A549 treated with GW870086 at 1 μM for 4 hours (cell line): ENCODE results near the gene PICK1. TPM values are rescaled to one million over a fixed set of nuclear protein-coding genes. Genes with fewer than 3 reads are reported as not detected.

ENCODE experiments used
- total RNA-seq: library from RNA; stranded (reverse); fragments of 200-300 nt; extraction: Qiagen RNA extraction; gene quantifications from 5 replicates; pipeline ENCODE4 v1.2.3, GENCODE V29; 2022; ENCODE audit warnings: low read depth

PICK1 gene
- total RNA-seq = 9.8 to 12.5 TPM (median 11.3 TPM) in 5 replicates

GRCh38 chr22:38056969-38057891 is at the start of gene PICK1:
Gene PICK1, plus strand, starts transcription at chr22:38057404. Its CDS starts 406 bp downstream, at chr22:38057810.

GRCh38 chr22:38083931-38084631 is 26.9 kb downstream of the PICK1 start, which contains the start of gene SLC16A8:
Gene SLC16A8, minus strand, starts transcription at chr22:38084184. Its CDS starts 1,311 bp downstream, at chr22:38082873.

GRCh38 chr22:38110008-38110862 is 53.0 kb downstream of the PICK1 start, which contains the start of gene BAIAP2L2:
Gene BAIAP2L2, minus strand, starts transcription at chr22:38110684. Its CDS starts 159 bp downstream, at chr22:38110525.

Other genes starting within 250 kb of the PICK1 start
- gene GCAT, start 249.5 kb upstream of the PICK1 start, total RNA-seq = 2.4 to 4.4 TPM (median 3.1 TPM) in 5 replicates
- not detected in 5 replicates for gene GALR3, start 234.0 kb upstream of the PICK1 start, total RNA-seq
- 16.1 to 23.5 TPM (median 21.5 TPM) in 5 replicates for gene ANKRD54, start 213.1 kb upstream of the PICK1 start, total RNA-seq
- gene EIF3L, start 208.0 kb upstream of the PICK1 start, total RNA-seq = 262 to 297 TPM (median 281 TPM) in 5 replicates
- 15.2 to 20.4 TPM (median 20.0 TPM) in 5 replicates for gene MICALL1, start 151.1 kb upstream of the PICK1 start, total RNA-seq
- 0.20 to 0.35 TPM (median 0.27 TPM) in 5 replicates for gene C22orf23, start 103.8 kb upstream of the PICK1 start, total RNA-seq
- 120 to 141 TPM (median 131 TPM) in 5 replicates for gene POLR2F, start 103.7 kb upstream of the PICK1 start, total RNA-seq
- gene SOX10, start 72.8 kb upstream of the PICK1 start, total RNA-seq = not detected in 5 replicates
- gene SLC16A8, start 26.8 kb downstream of the PICK1 start, total RNA-seq = not detected in 5 replicates
- gene BAIAP2L2, start 53.3 kb downstream of the PICK1 start, total RNA-seq = 5.1 to 8.5 TPM (median 8.0 TPM) in 5 replicates
- 3.3 to 5.0 TPM (median 4.4 TPM) in 5 replicates for gene PLA2G6, start 124.4 kb downstream of the PICK1 start, total RNA-seq
- 16.9 to 28.0 TPM (median 21.5 TPM) in 5 replicates for gene MAFF, start 144.6 kb downstream of the PICK1 start, total RNA-seq
- 42.7 to 56.7 TPM (median 52.9 TPM) in 5 replicates for gene TMEM184B, start 215.6 kb downstream of the PICK1 start, total RNA-seq